H54 (cell line): ENCODE measurements around the gene AGFG2.
"Not testable (repeated sequence)": the region's sequence is repeated elsewhere in the genome, so short reads cannot be mapped to it uniquely, and the experiment has no call there.

Source experiments
- DNase-seq: peaks from one replicate; pipeline ENCODE4 v3.0.0; 2011; ENCODE audit warnings: low spot score, mixed read lengths; ENCODE audit not compliant: insufficient read length
- FAIRE-seq: peaks from 3 replicates; lab custom pipeline; 2011; peaks lifted over from hg19 to GRCh38; lab: Jason Lieb, UNC
- POLR2A ChIP-seq: IDR thresholded peaks from 2 replicates; pipeline ENCODE4 v1.6.1; 2011; ENCODE audit warnings: low read depth, mild to moderate bottlenecking, low read length

AGFG2 gene

DNA sequence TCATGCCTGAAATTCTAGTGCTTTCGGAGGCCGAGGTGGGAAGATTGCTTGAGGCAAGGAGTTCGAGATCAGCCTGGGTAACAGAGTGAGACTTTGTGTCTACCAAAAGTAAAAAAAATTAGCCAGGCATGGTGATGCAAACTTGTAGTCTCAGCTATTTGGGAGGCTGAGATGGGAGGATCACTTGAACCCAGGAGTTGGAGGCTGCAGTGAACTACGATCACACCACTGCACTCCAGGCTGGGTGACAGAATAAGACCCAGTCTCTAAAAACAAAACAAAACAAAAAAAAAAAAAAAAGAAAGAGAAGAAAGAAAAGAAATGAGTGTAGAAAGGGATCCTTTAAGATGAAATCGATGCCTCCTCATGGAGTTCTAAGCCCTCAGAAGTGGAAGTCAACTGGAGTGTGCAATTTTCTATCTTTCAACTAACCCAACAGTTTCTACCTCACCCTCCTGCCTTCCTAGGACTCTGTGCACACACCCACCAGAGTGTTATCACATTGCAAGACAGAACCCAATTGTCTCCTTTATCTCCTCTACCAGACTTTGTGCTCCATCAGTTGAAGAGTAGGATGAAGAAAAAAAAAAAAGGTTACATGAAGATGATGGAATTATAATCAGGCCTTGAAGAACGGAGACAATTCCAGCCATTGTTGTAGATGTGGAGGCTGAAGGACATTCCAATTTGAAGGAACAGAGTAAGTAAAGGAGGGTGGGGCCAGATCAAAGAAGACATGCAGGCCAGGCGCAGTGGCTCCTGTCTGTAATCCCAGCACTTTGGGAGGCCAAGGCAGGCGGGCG, 28.4 kb upstream of the AGFG2 start:
- DNase-seq (no peak), FAIRE-seq (no peak)
- TF ChIP-seq POLR2A, result no peak

DNA sequence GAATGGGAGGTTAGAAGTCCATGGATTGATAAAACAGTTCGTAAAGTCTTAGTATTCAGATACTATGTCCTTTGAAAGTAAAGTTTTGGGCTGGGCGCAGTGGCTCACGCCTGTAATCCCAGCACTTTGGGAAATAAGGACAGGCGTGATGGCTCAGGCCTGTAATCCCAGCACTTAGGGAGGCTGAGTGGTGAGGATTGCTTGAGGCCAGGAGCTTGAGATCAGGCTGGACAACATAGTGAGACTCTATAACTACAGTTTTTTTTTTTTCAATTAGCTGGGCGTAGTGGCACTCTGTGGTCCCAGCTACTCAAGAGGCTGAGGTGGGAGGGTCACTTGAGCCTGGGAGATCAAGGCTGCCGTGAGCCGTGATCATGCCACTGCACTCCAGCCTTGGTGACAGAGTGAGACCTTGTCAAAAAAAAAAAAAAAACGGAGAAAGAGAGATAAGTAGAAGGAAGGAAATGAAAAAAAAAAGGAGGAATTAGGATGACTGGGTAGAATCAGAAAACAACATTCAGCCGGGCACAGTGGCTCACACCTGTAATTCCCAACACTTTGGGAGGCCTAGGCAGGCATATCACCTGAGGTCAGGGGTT, 25.7 kb upstream of the AGFG2 start:
- no peak for DNase-seq
- no peak for TF ChIP-seq POLR2A
- no peak for FAIRE-seq

DNA sequence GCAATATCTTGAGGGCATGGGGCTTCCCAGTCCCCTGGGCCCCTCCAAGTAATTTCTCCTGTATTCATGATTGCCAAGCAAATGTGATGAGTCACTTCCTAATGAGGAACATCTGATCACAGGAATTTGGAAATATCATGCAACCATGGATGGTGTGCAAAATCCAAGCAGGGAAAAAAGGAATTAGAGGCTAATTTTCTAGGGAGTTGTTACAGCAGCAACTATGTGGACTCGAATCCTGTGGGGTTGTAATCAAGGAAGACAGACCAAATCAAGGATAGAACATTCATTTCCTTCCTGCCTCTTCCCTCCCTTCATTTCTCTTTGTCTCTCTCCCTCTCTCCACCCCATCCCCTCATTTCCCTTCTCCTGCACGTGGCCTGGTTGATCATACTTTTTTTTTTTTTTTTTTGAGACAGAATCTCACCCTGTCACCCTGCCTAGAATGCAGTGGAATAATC, 23.9 kb upstream of the AGFG2 start:
- DNase-seq (no peak), FAIRE-seq (no peak)
- no peak for TF ChIP-seq POLR2A

DNA sequence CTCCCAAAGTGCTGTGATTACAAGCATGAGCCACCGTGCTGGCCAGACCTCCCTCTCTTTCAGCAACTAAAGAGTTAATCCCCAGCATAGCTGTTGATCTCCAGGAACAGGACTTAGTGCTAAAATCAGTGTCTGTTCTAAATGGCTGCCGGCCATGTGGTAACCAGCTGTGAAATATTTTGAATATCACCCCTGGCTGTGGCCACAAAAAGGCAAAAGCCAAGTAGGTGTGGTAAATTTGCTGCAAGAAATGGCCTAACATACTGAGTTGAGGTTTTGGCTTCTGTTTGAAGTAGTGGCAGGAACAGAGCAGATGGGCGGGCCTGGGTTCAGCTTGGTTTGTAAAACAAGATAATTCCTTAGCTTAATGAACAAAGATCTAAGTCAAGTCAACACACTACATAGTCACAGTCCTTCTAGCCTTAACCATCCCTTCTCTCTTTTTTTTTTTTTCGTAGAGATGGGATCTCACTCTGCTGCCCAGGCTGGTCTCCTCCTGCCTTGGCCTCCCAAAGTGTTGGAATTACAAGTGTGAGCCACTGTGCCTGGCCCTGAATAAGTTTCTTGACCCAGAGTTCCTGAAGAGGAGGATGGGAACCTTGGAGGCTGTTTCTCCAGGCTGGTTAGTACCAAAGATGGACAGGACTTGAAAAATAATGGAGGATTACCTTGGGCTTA, 22.7 kb upstream of the AGFG2 start:
- DNase-seq (peak; percentile 55), FAIRE-seq (peak; percentile 57)
- no peak for TF ChIP-seq POLR2A

DNA sequence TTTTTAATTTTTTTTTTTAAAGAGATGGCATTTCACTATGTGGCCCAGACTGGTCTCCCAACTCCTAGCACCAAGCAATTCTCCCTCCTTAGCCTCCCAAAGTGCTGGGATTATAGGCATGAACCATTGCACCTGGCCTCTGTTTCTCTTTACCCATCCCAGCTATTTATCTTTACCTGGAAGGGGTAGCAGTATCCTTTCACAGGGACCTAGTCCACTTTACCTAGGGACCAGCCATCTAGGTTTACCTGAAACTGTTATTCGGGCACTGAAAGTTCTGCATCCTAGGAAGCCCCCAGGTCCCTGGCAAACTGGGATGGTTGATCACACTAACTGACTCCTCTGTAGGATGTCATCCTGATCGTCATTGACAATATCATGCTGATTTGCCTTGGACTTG, 21.7 kb upstream of the AGFG2 start:
- no peak for TF ChIP-seq POLR2A
- FAIRE-seq (no peak), DNase-seq (no peak)

DNA sequence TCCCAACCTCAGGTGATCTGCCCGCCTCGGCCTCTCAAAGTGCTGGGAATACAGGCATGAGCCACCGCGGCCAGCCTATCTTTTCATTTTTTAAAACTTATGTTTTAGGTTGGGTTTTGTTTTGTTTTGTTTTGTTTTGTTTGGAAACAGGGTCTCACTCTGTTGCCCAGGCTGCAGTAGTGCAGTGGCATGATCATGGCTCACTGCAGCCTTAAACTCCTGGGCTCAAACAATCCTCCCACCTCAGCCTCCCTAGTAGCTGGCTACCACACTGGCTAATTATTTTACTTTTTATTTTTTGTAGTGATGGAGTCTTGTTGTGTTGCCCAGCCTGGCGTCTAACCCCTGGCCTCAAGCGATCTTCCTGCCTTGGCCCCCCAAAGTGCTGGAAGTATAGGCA, 19.4 kb upstream of the AGFG2 start:
- FAIRE-seq (no peak), DNase-seq (no peak)
- no peak for TF ChIP-seq POLR2A

DNA sequence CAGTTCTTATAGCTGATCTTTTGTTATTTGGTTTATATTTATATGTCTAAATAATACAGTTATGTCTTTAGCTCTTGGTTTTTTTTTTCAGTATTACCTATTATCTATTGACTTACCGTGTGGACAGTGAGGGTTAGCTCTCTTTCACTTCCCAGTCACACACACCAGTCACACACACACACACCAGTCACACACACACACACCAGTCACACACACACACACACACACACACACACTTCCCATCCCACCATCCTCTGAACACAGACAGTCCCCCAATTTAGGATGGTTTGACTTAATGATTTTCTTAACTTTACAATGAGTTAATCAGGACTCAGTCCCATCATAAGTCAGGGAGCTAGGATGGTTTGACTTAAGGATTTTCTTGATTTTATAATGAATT, 18.9 kb upstream of the AGFG2 start:
- DNase-seq, result no peak
- TF ChIP-seq POLR2A, result no peak
- no peak for FAIRE-seq

DNA sequence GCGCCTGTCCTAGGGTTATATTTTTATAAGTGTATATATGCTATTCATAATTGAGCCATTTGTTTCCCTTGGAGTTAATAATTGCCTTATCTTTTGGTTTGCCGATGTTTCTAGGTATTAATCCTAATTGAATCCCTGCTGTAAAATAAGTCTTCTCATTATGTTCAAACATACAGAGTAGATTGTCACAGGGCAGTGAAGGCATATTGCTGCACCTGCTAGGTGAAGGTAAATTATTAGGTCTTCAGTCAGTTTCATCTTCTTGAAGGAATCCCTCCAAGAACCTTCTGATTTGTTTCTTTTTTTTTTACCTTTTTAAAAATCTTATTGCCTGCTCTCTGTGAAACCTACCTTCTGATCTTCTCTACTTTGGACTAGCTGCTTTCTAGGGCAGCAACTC, 17.9 kb upstream of the AGFG2 start:
- FAIRE-seq, result no peak
- no peak for TF ChIP-seq POLR2A
- no peak for DNase-seq

DNA sequence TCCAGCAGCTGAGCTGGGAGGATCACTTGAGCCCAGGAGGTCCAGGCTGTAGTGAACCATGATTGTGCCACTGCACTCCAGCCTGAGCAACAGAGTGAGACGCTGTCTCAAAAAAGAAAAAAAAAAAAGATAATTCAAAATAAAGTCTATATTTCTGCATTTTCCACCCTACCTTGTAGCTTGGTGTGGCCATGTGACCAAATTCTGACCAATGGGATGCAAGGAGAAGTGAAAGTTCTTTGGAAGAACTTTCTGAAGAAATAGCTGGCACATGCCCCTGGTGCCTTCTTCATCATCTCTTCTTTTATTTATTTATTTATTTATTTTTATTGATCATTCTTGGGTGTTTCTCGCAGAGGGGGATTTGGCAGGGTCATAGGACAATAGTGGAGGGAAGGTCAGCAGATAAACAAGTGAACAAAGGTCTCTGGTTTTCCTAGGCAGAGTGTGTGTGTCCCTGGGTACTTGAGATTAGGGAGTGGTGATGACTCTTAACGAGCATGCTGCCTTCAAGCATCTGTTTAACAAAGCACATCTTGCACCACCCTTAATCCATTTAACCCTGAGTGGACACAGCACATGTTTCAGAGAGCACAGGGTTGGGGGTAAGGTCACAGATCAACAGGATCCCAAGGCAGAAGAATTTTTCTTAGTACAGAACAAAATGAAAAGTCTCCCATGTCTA, 17.0 kb upstream of the AGFG2 start:
- FAIRE-seq, DNase-seq: not testable (repeated sequence)

DNA sequence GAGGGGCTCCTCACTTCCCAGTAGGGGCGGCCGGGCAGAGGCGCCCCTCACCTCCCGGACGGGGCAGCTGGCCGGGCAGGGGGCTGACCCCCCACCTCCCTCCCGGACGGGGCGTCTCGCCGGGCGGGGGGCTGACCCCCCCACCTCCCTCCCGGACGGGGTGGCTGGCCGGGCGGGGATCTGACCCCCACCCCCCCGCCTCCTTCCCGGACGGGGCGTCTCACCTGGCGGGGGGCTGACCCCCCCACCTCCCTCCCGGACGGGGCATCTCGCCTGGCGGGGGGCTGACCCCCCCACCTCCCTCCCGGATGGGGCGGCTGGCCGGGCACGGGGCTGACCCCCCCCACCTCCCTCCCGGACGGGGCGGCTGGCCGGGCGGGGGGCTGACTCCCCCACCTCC, 15.8 kb upstream of the AGFG2 start:
- not testable (repeated sequence) for FAIRE-seq, DNase-seq

DNA sequence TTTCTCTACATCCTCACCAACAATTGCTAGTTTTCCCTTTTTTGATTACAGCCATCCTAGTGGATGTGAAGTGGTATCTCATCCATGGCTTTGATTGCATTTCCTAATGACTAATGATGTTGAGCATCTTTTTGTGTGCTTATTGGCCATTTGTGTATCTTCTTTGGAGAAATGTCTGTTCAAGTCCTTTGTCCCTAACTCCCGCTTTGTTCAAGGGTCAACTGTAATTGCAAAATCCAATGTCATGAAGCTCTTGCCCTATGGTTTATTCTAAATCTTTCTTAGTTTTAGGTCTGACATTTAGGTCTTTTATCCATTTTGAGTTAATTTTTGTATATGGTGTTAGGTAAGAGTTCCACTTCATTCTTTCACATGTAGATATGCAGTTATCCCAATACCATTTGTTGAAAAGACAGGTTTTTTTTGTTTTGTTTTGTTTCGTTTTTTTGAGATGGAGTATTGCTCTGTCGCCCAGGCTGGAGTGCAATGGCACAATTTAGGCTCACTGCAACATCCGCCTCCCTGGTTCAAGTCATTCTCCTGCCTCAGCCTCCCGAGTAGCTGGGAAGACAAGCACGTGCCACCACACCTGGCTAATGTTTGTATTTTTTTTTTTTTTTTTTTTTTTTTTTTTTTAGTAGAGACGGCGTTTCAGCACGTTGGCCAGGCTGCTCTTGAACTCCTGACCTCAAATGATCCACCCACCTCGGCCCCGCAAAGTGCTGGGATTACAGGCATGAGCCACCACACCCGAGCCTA, 10.7 kb upstream of the AGFG2 start:
- not testable (repeated sequence) for DNase-seq, FAIRE-seq

DNA sequence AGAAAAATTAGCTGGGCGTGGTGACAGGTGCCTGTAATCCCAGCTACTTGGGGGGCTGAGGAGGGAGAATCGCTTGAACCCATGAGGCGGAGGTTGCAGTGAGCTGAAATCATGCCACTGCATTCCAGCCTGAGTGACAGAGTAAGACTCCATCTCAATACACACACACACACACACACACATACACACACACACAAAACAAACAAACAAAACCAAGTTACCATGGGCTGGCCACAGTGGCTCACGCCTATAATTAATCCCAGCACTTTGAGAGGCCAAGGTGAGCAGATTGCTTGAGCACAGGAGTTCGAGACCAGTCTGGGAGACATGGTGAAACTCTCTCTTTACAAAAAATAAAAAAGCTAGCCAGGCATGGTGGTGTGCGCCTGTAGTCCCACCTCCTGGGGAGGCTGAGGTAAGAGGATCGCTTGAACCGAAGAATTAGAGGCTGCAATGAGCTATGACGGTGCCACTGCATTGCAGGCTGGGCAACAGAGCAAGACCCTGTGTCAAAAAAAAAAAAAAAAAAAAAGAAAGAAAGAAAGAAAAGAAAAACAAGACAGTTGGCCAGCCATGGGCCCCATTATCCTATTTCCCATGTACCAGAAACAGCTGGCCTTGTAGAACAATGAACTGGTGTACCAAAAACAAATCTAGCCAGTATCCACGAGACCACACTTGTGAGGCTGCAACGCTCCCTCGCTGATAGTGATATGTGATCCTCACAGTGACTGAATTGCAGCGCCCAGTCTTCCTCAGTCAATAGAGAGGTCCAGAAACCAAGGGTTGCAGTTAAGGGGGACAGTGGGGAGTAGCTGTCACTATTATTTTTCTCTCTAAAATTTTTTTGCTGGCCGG, 6.6 kb upstream of the AGFG2 start:
- no peak for FAIRE-seq
- no peak for DNase-seq
- TF ChIP-seq POLR2A, result no peak

DNA sequence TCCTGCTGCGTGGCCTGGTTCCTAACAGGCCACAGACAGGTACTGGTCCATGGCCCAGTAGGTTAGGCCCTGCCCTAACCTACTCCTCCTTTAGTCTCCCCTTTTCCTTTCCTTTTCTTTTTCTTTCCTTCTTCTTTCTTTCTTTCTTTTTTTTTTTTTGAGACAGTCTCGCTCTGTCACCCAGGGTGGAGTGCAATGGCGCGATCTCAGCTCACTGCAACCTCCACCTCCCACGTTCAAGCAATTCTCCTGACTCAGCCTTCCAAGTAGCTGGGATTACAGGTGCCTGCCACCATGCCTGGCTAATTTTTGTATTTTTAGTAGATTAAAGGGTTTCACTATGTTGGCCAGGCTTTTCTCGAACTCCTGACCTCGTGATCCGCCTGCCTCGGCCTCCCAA, 3.0 kb upstream of the AGFG2 start:
- not testable (repeated sequence) for FAIRE-seq, DNase-seq

DNA sequence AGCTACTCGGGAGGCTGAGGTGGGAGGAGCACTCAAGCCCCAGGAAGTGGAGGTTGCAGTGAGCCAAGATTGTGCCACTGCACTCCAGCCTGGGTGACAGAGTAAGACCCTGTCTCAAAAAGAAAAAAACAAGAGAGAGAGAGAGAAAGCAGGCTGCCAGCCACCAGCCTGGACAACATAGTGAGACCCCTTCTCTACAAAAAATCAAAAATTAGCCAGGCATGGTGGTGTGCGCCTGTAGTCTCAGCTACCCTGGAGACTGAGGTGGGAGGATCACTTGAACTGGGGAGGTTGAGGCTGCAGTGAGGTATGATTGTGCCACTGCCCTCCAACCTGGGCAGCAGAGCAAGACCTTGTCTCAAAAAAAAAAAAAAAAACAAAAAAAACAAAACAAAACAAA, 2.3 kb upstream of the AGFG2 start:
- not testable (repeated sequence) for FAIRE-seq, DNase-seq
